Measurements from ENCODE around the gene KRT86. TPM values are rescaled to one million over a fixed set of nuclear protein-coding genes. Genes with fewer than 3 reads are reported as not detected.

The KRT86 gene
- total RNA-seq, 4 donors from 2014 or later = not detected

DNA sequence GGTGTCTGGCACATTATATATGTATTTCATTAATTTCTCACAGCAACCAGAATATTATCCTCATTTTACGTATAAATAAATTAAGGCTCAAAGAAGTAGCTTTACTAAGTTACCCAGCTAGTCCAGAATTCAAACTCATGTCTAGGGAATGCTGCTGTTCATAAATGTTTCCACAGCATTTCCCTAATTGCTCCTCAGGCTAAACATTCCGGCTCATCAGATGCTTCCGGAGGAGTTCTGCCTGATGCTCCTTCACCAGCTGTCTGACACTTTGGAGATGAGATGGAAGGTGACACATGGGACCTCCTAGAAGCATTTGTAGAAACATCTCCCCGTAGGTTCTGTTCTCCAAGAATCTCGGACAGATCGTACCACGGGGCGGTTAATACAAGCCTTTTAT lies 80.7 kb downstream of the KRT86 start:
- DNase-seq = no peak
- H3K4me3 ChIP-seq = no peak overlapping the region
- no peaks in the 10 kb centered on the region for H3K36me3 ChIP-seq
- TF ChIP-seq CTCF (IDR thresholded peaks at IDR 0.05) (no peak), POLR2A (IDR thresholded peaks at IDR 0.05) (no peak)
- H3K27ac ChIP-seq = no peak overlapping the region
- H3K9me3 ChIP-seq = no peaks in the 10 kb centered on the region
- no peaks in the 10 kb centered on the region for H3K27me3 ChIP-seq
- H3K4me1 ChIP-seq = peaks cover 0 to 14% (median 3%) of the 10 kb centered on the region in 4 donors

DNA sequence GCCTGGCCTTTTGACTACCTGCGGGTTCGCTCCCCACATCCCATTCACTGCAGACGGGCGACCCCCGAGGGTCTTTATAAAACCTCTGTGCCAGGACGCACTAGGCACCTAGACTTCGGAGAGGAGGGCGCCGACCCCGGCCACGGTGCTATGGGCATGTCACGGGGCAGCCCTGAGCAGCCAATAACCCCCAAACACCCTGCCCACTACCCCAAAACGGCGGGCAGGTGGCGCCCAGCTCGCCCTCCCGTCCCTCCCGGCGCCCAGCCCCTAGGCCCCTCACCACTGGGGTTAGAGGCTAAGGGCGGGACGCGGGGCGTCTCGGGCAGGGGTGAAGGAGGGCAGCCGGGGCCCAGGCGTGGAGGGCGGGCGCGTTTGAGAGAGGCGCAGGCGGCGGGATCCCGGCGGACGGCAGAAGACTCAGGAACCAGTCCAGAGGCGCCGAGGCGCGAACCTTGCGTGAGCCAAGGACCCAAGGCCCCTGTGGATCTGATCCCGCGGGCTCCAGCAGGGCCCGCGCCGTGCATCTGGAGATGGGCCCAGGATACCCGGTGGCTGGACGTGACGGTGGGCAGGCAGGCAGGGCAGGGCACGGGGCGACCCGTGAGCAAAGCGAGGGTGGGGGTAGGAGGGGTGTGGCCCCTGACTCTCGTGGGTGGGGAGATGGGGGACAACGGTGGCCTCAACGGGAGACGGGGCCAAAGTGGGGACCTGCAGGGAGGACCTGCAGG lies 81.8 kb downstream of the KRT86 start:
- peaks cover 0 to 14% (median 3%) of the 10 kb centered on the region in 4 donors for H3K4me1 ChIP-seq
- TF ChIP-seq POLR2A (IDR thresholded peaks at IDR 0.05) (no peak), CTCF (IDR thresholded peaks at IDR 0.05) (no peak)
- H3K27ac ChIP-seq = no peak overlapping the region
- H3K27me3 ChIP-seq = no peaks in the 10 kb centered on the region
- no peak overlapping the region for H3K4me3 ChIP-seq
- H3K36me3 ChIP-seq = no peaks in the 10 kb centered on the region
- DNase-seq = peak in 1 of 3 donors; percentile 37
- H3K9me3 ChIP-seq = no peaks in the 10 kb centered on the region

DNA sequence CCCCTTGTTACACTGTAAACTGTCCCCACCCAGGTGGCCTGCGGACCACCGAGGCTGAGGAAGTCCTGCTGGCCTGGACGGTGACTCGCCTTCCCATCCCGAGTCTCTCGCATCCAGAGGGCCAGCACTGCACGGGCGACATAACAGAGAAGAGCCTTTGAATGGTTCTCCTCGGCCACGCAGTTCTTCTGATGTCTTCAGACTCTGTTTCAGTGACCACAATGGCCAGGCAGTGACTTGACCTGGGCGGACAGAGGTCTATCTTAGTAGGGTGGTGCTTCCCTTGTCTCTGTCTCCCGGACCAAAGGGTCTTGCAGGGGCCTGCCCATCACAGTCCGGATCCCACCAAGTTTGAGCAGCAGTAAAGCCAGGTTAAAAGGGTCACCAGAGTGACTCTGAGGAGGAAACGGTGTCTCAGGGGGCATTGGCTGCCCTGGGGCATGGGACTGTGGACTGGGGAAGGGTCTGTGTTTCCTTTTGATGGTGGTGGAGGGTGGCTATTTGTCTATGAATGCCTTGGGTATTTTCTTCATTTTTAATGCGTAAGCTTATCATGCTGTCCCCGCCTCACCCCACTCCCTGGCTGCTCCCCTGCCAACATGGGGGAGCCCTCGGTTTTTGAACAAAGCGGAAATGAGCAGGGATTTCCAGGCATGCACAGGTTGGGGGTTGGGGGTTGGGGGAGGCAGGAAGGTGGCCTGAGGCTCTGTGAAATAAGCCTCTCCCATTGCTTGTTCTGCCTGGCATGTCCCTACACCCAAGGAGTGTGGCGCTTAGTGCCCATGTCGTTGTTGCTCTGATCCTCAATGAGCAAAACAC lies 82.5 kb downstream of the KRT86 start:
- Histone ChIP-seq H3K4me1 (peaks cover 0 to 14% (median 3%) of the 10 kb centered on the region in 4 donors), H3K27ac (no peak overlapping the region), H3K9me3 (no peaks in the 10 kb centered on the region), H3K4me3 (no peak overlapping the region), H3K36me3 (no peaks in the 10 kb centered on the region), H3K27me3 (no peaks in the 10 kb centered on the region)
- peak in 1 of 3 donors; percentile 36 for DNase-seq
- TF ChIP-seq POLR2A (IDR thresholded peaks at IDR 0.05) = no peak

Other genes with a start within 250 kb of the KRT86 start
- 100 to 1,000 TPM in 1 of 4 donors, 10 to 100 TPM in 2, 1 to 10 TPM in 1; 3.9 to 265 (median 42.2) TPM for gene NR4A1, start 223.2 kb upstream of the KRT86 start, total RNA-seq
- 10 to 100 TPM; 31.5 to 39.6 (median 33.9) TPM for gene ATG101, start 204.7 kb upstream of the KRT86 start, total RNA-seq
- 1 to 10 TPM in 2 of 4 donors, not detected in 2; 1.4 to 6.6 TPM for gene SMIM41, start 194.9 kb upstream of the KRT86 start, total RNA-seq
- under 1 TPM in 2 of 4 donors, not detected in 2; 0.13 to 0.38 TPM for gene KRT80, start 82.6 kb upstream of the KRT86 start, total RNA-seq
- 1 to 10 TPM in 1 of 4 donors, under 1 TPM in 1, not detected in 2; 0.67 to 1.2 TPM for gene KRT7, start 41.4 kb upstream of the KRT86 start, total RNA-seq
- gene KRT81, start 16.9 kb downstream of the KRT86 start, total RNA-seq = not detected
- gene KRT83, start 46.8 kb downstream of the KRT86 start, total RNA-seq = not detected
- not detected for gene KRT85, start 92.8 kb downstream of the KRT86 start, total RNA-seq
- gene KRT84, start 111.0 kb downstream of the KRT86 start, total RNA-seq = not detected
- gene KRT82, start 131.7 kb downstream of the KRT86 start, total RNA-seq = not detected
- gene KRT75, start 159.7 kb downstream of the KRT86 start, total RNA-seq = not detected
- gene KRT6B, start 177.5 kb downstream of the KRT86 start, total RNA-seq = not detected
- under 1 TPM in 1 of 4 donors, not detected in 3; 0.67 TPM for gene KRT6C, start 199.2 kb downstream of the KRT86 start, total RNA-seq
- 1 to 10 TPM in 2 of 4 donors, not detected in 2; 1.7 to 2.3 TPM for gene KRT6A, start 218.6 kb downstream of the KRT86 start, total RNA-seq
- 1 to 10 TPM in 2 of 4 donors, under 1 TPM in 1, not detected in 1; 0.94 to 9.9 (median 5.9) TPM for gene KRT5, start 245.7 kb downstream of the KRT86 start, total RNA-seq

Data from Peyer's patch (tissue), 4 donors.